Neuron (in vitro differentiated cells): ENCODE measurements around the gene SLC9A9.
A peak's percentile ranks its signal among the peaks of the same experiment; 100 is the strongest.

Source experiments
- H2AFZ ChIP-seq: one replicate; pipeline ENCODE4 v1.6.1; 2013; ENCODE audit warnings: low read depth, mild to moderate bottlenecking, inconsistent platforms, low read length, moderate library complexity
- H3K27me3 ChIP-seq: one replicate; pipeline ENCODE4 v1.6.1; 2013; ENCODE audit warnings: low read length; ENCODE audit not compliant: insufficient read depth
- H3K36me3 ChIP-seq: one replicate; pipeline ENCODE4 v1.6.1; 2013; ENCODE audit warnings: low read length; ENCODE audit not compliant: insufficient read depth
- H3K4me1 ChIP-seq: one replicate; pipeline ENCODE4 v1.6.1; 2013; ENCODE audit warnings: low read length; ENCODE audit not compliant: insufficient read depth
- H3K4me3 ChIP-seq: 2 replicates; pipeline ENCODE4 v1.5.1; 2013; ENCODE audit warnings: mild to moderate bottlenecking, low read length, moderate library complexity
- H3K9me3 ChIP-seq: one replicate; pipeline ENCODE4 v1.6.1; 2013; ENCODE audit warnings: low read length

The SLC9A9 gene

GRCh38 chr3:143793971-143794370, 54.3 kb downstream of the SLC9A9 start:
- no peaks in the 10 kb centered on the region for H3K4me1 ChIP-seq
- no peaks in the 10 kb centered on the region for H3K27me3 ChIP-seq
- no peak overlapping the region for H3K4me3 ChIP-seq
- no peaks in the 10 kb centered on the region for H3K9me3 ChIP-seq
- H2AFZ ChIP-seq = no peak overlapping the region
- H3K36me3 ChIP-seq = no peaks in the 10 kb centered on the region

GRCh38 chr3:143791386-143791785, 56.9 kb downstream of the SLC9A9 start:
- H2AFZ ChIP-seq = no peak overlapping the region
- no peaks in the 10 kb centered on the region for H3K4me1 ChIP-seq
- no peaks in the 10 kb centered on the region for H3K36me3 ChIP-seq
- H3K4me3 ChIP-seq = no peak overlapping the region
- no peaks in the 10 kb centered on the region for H3K9me3 ChIP-seq
- no peaks in the 10 kb centered on the region for H3K27me3 ChIP-seq

GRCh38 chr3:143786219-143787191, 61.8 kb downstream of the SLC9A9 start:
- no peaks in the 10 kb centered on the region for H3K27me3 ChIP-seq
- H3K4me3 ChIP-seq = no peak overlapping the region
- no peaks in the 10 kb centered on the region for H3K36me3 ChIP-seq
- no peaks in the 10 kb centered on the region for H3K9me3 ChIP-seq
- H2AFZ ChIP-seq = peak overlapping the region; percentile 3
- no peaks in the 10 kb centered on the region for H3K4me1 ChIP-seq

GRCh38 chr3:143784446-143784845, 63.8 kb downstream of the SLC9A9 start:
- H3K27me3 ChIP-seq = no peaks in the 10 kb centered on the region
- H3K4me3 ChIP-seq = no peak overlapping the region
- H2AFZ ChIP-seq = no peak overlapping the region
- H3K9me3 ChIP-seq = no peaks in the 10 kb centered on the region
- H3K36me3 ChIP-seq = no peaks in the 10 kb centered on the region
- no peaks in the 10 kb centered on the region for H3K4me1 ChIP-seq

- Histone ChIP-seq H3K27me3 (no peaks in the 10 kb centered on the region), H3K4me1 (no peaks in the 10 kb centered on the region), H3K36me3 (no peaks in the 10 kb centered on the region), H3K4me3 (no peak overlapping the region), H3K9me3 (no peaks in the 10 kb centered on the region), H2AFZ (no peak overlapping the region)
These were observed 64.4 kb downstream of the SLC9A9 start for GRCh38 chr3:143783851-143784370.

- H3K27me3 ChIP-seq = no peaks in the 10 kb centered on the region
- no peak overlapping the region for H2AFZ ChIP-seq
- H3K9me3 ChIP-seq = no peaks in the 10 kb centered on the region
- peaks cover 4% of the 10 kb centered on the region for H3K4me1 ChIP-seq
- no peak overlapping the region for H3K4me3 ChIP-seq
- no peaks in the 10 kb centered on the region for H3K36me3 ChIP-seq
These were observed 72.8 kb downstream of the SLC9A9 start for GRCh38 chr3:143775459-143775858.

- Histone ChIP-seq H3K4me3 (no peak overlapping the region), H3K9me3 (no peaks in the 10 kb centered on the region), H2AFZ (no peak overlapping the region), H3K27me3 (no peaks in the 10 kb centered on the region), H3K36me3 (no peaks in the 10 kb centered on the region), H3K4me1 (peaks cover 1% of the 10 kb centered on the region)
These were observed 76.3 kb downstream of the SLC9A9 start for GRCh38 chr3:143771939-143772338.

- Histone ChIP-seq H3K4me3 (no peak overlapping the region), H3K27me3 (no peaks in the 10 kb centered on the region)
These were observed 77.0 kb downstream of the SLC9A9 start for GRCh38 chr3:143771258-143771657.

GRCh38 chr3:143770391-143770790, 77.9 kb downstream of the SLC9A9 start:
- no peaks in the 10 kb centered on the region for H3K36me3 ChIP-seq
- no peaks in the 10 kb centered on the region for H3K9me3 ChIP-seq
- no peak overlapping the region for H3K4me3 ChIP-seq

More at GRCh38 chr3:143771258-143771657, 77.0 kb downstream of the SLC9A9 start:
- no peaks in the 10 kb centered on the region for H3K9me3 ChIP-seq
- H3K36me3 ChIP-seq = no peaks in the 10 kb centered on the region
- no peak overlapping the region for H2AFZ ChIP-seq
- no peaks in the 10 kb centered on the region for H3K4me1 ChIP-seq

GRCh38 chr3:143769616-143770015, 78.7 kb downstream of the SLC9A9 start:
- H3K4me3 ChIP-seq = no peak overlapping the region
- H3K9me3 ChIP-seq = no peaks in the 10 kb centered on the region
- H3K36me3 ChIP-seq = no peaks in the 10 kb centered on the region
- no peaks in the 10 kb centered on the region for H3K4me1 ChIP-seq
- no peak overlapping the region for H2AFZ ChIP-seq
- no peaks in the 10 kb centered on the region for H3K27me3 ChIP-seq

More at GRCh38 chr3:143770391-143770790, 77.9 kb downstream of the SLC9A9 start:
- no peaks in the 10 kb centered on the region for H3K4me1 ChIP-seq
- no peaks in the 10 kb centered on the region for H3K27me3 ChIP-seq
- H2AFZ ChIP-seq = no peak overlapping the region

- no peak overlapping the region for H3K4me3 ChIP-seq
- no peaks in the 10 kb centered on the region for H3K27me3 ChIP-seq
- no peaks in the 10 kb centered on the region for H3K4me1 ChIP-seq
- H2AFZ ChIP-seq = no peak overlapping the region
- H3K36me3 ChIP-seq = no peaks in the 10 kb centered on the region
- no peaks in the 10 kb centered on the region for H3K9me3 ChIP-seq
These were observed 83.4 kb downstream of the SLC9A9 start for GRCh38 chr3:143764840-143765239.

- H3K9me3 ChIP-seq = no peaks in the 10 kb centered on the region
- no peaks in the 10 kb centered on the region for H3K36me3 ChIP-seq
- no peaks in the 10 kb centered on the region for H3K27me3 ChIP-seq
- no peaks in the 10 kb centered on the region for H3K4me1 ChIP-seq
- H2AFZ ChIP-seq = no peak overlapping the region
- no peak overlapping the region for H3K4me3 ChIP-seq
These were observed 84.6 kb downstream of the SLC9A9 start for GRCh38 chr3:143763564-143764162.

GRCh38 chr3:143757691-143758090, 90.6 kb downstream of the SLC9A9 start:
- Histone ChIP-seq H2AFZ (no peak overlapping the region), H3K4me3 (no peak overlapping the region), H3K4me1 (no peaks in the 10 kb centered on the region), H3K27me3 (peaks cover 4% of the 10 kb centered on the region), H3K36me3 (no peaks in the 10 kb centered on the region), H3K9me3 (no peaks in the 10 kb centered on the region)
